ENCODE results near the gene ADNP2.

Gene ADNP2

GRCh38 chr18:80175451-80176204 is 66.6 kb downstream of the ADNP2 start:
- no peak for DNase-seq

- DNase-seq: no peak
Measured at GRCh38 chr18:80176334-80177073, 67.4 kb downstream of the ADNP2 start.

GRCh38 chr18:80177128-80177527 is 68.1 kb downstream of the ADNP2 start:
- DNase-seq: no peak

- DNase-seq: no peak
Measured at GRCh38 chr18:80178935-80179818, 70.1 kb downstream of the ADNP2 start.

GRCh38 chr18:80179857-80180558 is 70.9 kb downstream of the ADNP2 start:
- no peak for DNase-seq

- DNase-seq: no peak
Measured at GRCh38 chr18:80180778-80181564, 71.9 kb downstream of the ADNP2 start.

GRCh38 chr18:80181642-80182461 is 72.8 kb downstream of the ADNP2 start:
- DNase-seq: no peak

GRCh38 chr18:80182855-80183254 is 73.8 kb downstream of the ADNP2 start:
- DNase-seq: no peak

- no peak for DNase-seq
Measured at GRCh38 chr18:80183273-80184050, 74.4 kb downstream of the ADNP2 start.

GRCh38 chr18:80184243-80184772 is 75.2 kb downstream of the ADNP2 start:
- no peak for DNase-seq

- no peak for DNase-seq
Measured at GRCh38 chr18:80185545-80185944, 76.5 kb downstream of the ADNP2 start.

GRCh38 chr18:80187956-80188642 is 79.0 kb downstream of the ADNP2 start:
- DNase-seq: no peak

- DNase-seq: no peak
Measured at GRCh38 chr18:80188643-80189530, 79.8 kb downstream of the ADNP2 start.

- DNase-seq: no peak
Measured at GRCh38 chr18:80189531-80189865, 80.4 kb downstream of the ADNP2 start.
